MCF 10A (cell line): Measurements from ENCODE around the gene ACER3. TPM values are rescaled to one million over a fixed set of nuclear protein-coding genes. Genes with fewer than 3 reads are reported as not detected.

ENCODE experiments used
- BruUV-seq: library from RNA; stranded (reverse); fragments of 400-500 nt; replicated peaks from 2 replicates; lab custom pipeline; 2021; lab: Mats Ljungman, UMichigan
- CTCF ChIA-PET: fragments of 300-600 bp; sonication (Branson Sonifier 250); formaldehyde crosslinking; extraction: SDS; loops from one replicate; lab custom pipeline; 2021; ENCODE audit warnings: antibody characterized with exemption, inconsistent platforms; lab: Yijun Ruan, JAX
- POLR2A ChIA-PET: fragments of 300-600, 350-650 bp; sonication (Branson Sonifier 250); formaldehyde crosslinking; extraction: SDS; loops from one replicate; lab custom pipeline; 2020; ENCODE audit warnings: antibody characterized with exemption, inconsistent platforms; lab: Yijun Ruan, JAX
- DNase-seq: peaks from one replicate; pipeline ENCODE4 v3.0.0-alpha.2; 2018; ENCODE audit not compliant: unreplicated experiment
- H3K27ac Mint-ChIP-seq: one replicate; pipeline ENCODE4 v1.8.0; 2022; ENCODE audit warnings: mild to moderate bottlenecking, low read depth, mixed read lengths; ENCODE audit not compliant: unreplicated experiment
- H3K27me3 Mint-ChIP-seq: one replicate; pipeline ENCODE4 v1.8.0; 2022; ENCODE audit warnings: mixed read lengths; ENCODE audit not compliant: insufficient read depth, unreplicated experiment
- H3K36me3 Mint-ChIP-seq: one replicate; pipeline ENCODE4 v1.8.0; 2022; ENCODE audit warnings: mild to moderate bottlenecking, moderate library complexity, mixed read lengths; ENCODE audit not compliant: insufficient read depth, unreplicated experiment
- H3K4me1 Mint-ChIP-seq: one replicate; pipeline ENCODE4 v1.8.0; 2022; ENCODE audit warnings: mixed read lengths; ENCODE audit not compliant: insufficient read depth, unreplicated experiment
- H3K4me3 Mint-ChIP-seq: one replicate; pipeline ENCODE4 v1.8.0; 2022; ENCODE audit warnings: mild to moderate bottlenecking, moderate library complexity, mixed read lengths; ENCODE audit not compliant: unreplicated experiment
- H3K9me3 Mint-ChIP-seq: one replicate; pipeline ENCODE4 v1.8.0; 2022; ENCODE audit warnings: mixed read lengths; ENCODE audit not compliant: unreplicated experiment
- intact Hi-C: fragments of 100-400 bp; cut with micrococcal nuclease; formaldehyde crosslinking; loops from 2 replicates; pipeline ENCODE4 v1.14.1; 2022
- total RNA-seq: library from RNA; stranded (reverse); gene quantifications from 2 replicates; pipeline ENCODE4 v1.2.3, GENCODE V29; 2022
- TF ChIP-seq, protein P1 (sequence below): fragments of 200-600 bp; IDR thresholded peaks from one replicate; pipeline ENCODE4 v1.8.0; 2022; ENCODE audit warnings: antibody characterized with exemption, mild to moderate bottlenecking; ENCODE audit not compliant: unreplicated experiment

The ACER3 gene
- total RNA-seq, 1 experiment from 2014 or later = 12.7 TPM

- Mint-ChIP-seq H3K27ac (no peak overlapping the region), H3K4me3 (no peak overlapping the region), H3K27me3 (peaks cover 17% of the 10 kb centered on the region), H3K9me3 (no peaks in the 10 kb centered on the region), H3K4me1 (peaks cover 5% of the 10 kb centered on the region), H3K36me3 (no peaks in the 10 kb centered on the region)
- no TSS peak for BruUV-seq
- intact Hi-C loops = no loop called here
- TF ChIP-seq, protein P1, sequence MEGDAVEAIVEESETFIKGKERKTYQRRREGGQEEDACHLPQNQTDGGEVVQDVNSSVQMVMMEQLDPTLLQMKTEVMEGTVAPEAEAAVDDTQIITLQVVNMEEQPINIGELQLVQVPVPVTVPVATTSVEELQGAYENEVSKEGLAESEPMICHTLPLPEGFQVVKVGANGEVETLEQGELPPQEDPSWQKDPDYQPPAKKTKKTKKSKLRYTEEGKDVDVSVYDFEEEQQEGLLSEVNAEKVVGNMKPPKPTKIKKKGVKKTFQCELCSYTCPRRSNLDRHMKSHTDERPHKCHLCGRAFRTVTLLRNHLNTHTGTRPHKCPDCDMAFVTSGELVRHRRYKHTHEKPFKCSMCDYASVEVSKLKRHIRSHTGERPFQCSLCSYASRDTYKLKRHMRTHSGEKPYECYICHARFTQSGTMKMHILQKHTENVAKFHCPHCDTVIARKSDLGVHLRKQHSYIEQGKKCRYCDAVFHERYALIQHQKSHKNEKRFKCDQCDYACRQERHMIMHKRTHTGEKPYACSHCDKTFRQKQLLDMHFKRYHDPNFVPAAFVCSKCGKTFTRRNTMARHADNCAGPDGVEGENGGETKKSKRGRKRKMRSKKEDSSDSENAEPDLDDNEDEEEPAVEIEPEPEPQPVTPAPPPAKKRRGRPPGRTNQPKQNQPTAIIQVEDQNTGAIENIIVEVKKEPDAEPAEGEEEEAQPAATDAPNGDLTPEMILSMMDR = no peak
- CTCF ChIA-PET = interaction anchor here (0.7 kb wide), 1 partner anchor 37 kb away, joined by 3 read pairs; no protein-coding TSS in a partner anchor
- DNase-seq = no peak
- POLR2A ChIA-PET = no interaction called here
Observed at GRCh38 chr11:76843907-76844306, 16.8 kb upstream of the ACER3 start.

DNA sequence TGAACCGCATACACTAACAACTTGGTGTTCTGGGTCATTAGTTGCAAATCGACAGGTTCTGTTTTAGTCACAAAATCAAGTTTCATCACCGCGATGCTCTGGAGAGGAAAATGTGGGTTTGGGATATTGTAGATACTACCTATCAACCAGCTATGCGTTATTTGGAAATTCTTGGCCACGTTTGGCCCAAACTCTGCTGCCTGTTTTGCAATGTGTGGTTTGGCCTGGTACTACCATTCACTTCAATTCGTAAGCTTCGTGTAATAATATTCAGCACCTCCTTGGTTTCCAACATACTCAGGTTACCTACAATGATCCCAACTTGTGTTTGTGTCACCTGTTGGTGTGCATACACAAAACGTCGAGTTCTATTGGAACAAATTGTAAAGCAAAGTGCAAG, 16.2 kb upstream of the ACER3 start:
- BruUV-seq = no TSS peak
- TF ChIP-seq, protein P1 = no peak
- H3K27me3 Mint-ChIP-seq = peaks cover 17% of the 10 kb centered on the region
- no peaks in the 10 kb centered on the region for H3K4me1 Mint-ChIP-seq
- no peaks in the 10 kb centered on the region for H3K36me3 Mint-ChIP-seq
- H3K4me3 Mint-ChIP-seq = no peak overlapping the region
- H3K9me3 Mint-ChIP-seq = no peaks in the 10 kb centered on the region
- H3K27ac Mint-ChIP-seq = no peak overlapping the region
- intact Hi-C loops = no loop called here
- ChIA-PET CTCF (no interaction called here), POLR2A (no interaction called here)
- no peak for DNase-seq

GRCh38 chr11:76845069-76845468, 15.6 kb upstream of the ACER3 start:
- intact Hi-C loops = no loop called here
- no peaks in the 10 kb centered on the region for H3K9me3 Mint-ChIP-seq
- TF ChIP-seq, protein P1 = no peak
- H3K27me3 Mint-ChIP-seq = peaks cover 17% of the 10 kb centered on the region
- DNase-seq = no peak
- no peaks in the 10 kb centered on the region for H3K4me1 Mint-ChIP-seq
- no peak overlapping the region for H3K27ac Mint-ChIP-seq
- no peak overlapping the region for H3K4me3 Mint-ChIP-seq
- no peaks in the 10 kb centered on the region for H3K36me3 Mint-ChIP-seq
- POLR2A ChIA-PET = no interaction called here
- no TSS peak for BruUV-seq
- CTCF ChIA-PET = no interaction called here

- BruUV-seq = no TSS peak
- no peak for DNase-seq
- POLR2A ChIA-PET = interaction anchor here (0.6 kb wide), 1 partner anchor 39 kb away, joined by 4 read pairs; no protein-coding TSS in a partner anchor
- Mint-ChIP-seq H3K27me3 (peaks cover 12% of the 10 kb centered on the region), H3K4me3 (no peak overlapping the region), H3K4me1 (no peaks in the 10 kb centered on the region), H3K27ac (no peak overlapping the region), H3K9me3 (no peaks in the 10 kb centered on the region), H3K36me3 (no peaks in the 10 kb centered on the region)
- TF ChIP-seq, protein P1 = no peak
- intact Hi-C loops = no loop called here
- CTCF ChIA-PET = no interaction called here
Observed at GRCh38 chr11:76846441-76846840, 14.3 kb upstream of the ACER3 start.
